Muscle layer of colon (tissue), 2 donors: Measurements from ENCODE around the gene R3HCC1L.
"Not testable (repeated sequence)": the region's sequence is repeated elsewhere in the genome, so short reads cannot be mapped to it uniquely, and the experiment has no call there.

Experiments
- H3K27ac ChIP-seq: one replicate; pipeline ENCODE4 v1.7.0; 2013; ENCODE audit warnings: low read depth, mild to moderate bottlenecking, low read length, moderate library complexity
- H3K27me3 ChIP-seq, 2 donors: one replicate each; pipeline ENCODE4 v1.7.0; 2013; ENCODE audit warnings: low read length in 2 of 2, mild to moderate bottlenecking in 2 of 2; ENCODE audit not compliant: insufficient read depth in 2 of 2, control insufficient read depth in 1 of 2
- H3K36me3 ChIP-seq: one replicate; pipeline ENCODE4 v1.7.0; 2013; ENCODE audit warnings: mild to moderate bottlenecking, low read length; ENCODE audit not compliant: insufficient read depth
- H3K4me1 ChIP-seq: one replicate; pipeline ENCODE4 v1.7.0; 2013; ENCODE audit warnings: mild to moderate bottlenecking, low read length; ENCODE audit not compliant: insufficient read depth
- H3K4me3 ChIP-seq, 2 donors: one replicate each; pipeline ENCODE4 v1.7.0; 2013; ENCODE audit warnings: low read length in 2 of 2, low read depth in 1 of 2, mild to moderate bottlenecking in 1 of 2, moderate library complexity in 1 of 2
- H3K9ac ChIP-seq: one replicate; pipeline ENCODE4 v1.7.0; 2013; ENCODE audit warnings: low read length
- H3K9me3 ChIP-seq: one replicate; pipeline ENCODE4 v1.7.0; 2013; ENCODE audit warnings: mild to moderate bottlenecking, low read length
- donor health status: abdominal sarcoma.
- donor health status: Adenocarcinoma of cecum.

Gene R3HCC1L

DNA sequence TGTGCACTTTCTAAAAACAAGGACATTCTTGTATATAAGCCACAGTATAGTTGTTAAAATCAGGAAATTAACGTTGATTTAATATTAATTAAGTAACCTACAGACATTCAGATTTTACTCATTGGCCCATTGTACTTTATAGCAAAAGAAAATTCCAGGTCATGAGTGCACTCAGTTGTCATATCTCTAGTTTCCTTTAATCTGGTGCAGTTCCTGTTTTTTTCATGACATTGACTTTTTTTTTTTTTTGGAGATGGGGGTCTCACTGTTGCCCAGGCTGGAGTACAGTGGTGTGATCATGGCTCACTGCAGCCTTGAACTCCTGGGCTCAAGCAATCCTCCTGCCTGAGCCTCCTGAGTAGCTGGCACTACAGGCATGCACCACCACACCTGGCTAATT, 24.1 kb downstream of the R3HCC1L start:
- Histone ChIP-seq H3K4me1 (no peaks in the 10 kb centered on the region), H3K9ac (no peak overlapping the region)

DNA sequence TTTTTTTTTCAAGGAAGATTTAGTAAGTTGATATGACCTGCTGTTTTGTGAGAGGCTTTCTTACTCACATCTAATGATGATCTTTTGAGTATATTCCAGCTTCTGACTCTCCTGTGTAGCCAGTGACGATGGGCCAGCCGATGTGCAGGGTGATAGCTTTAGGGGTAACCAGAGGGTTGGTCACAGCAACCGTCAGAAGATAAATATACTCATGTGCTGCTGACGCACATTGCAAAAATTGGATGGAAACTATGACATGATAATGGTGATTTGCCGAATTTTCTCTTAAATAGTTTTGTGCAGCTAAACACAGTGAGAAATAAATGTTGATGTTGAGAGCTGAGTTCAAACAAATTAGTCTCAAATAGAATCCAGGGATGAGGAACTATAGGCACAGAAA, 29.5 kb downstream of the R3HCC1L start:
- Histone ChIP-seq H3K9me3 (no peaks in the 10 kb centered on the region), H3K9ac (no peak overlapping the region), H3K36me3 (no peaks in the 10 kb centered on the region), H3K27ac (no peak overlapping the region), H3K4me1 (no peaks in the 10 kb centered on the region), H3K4me3 (no peak overlapping the region), H3K27me3 (no peaks in the 10 kb centered on the region)

More for the DNA sequence above, 24.1 kb downstream of the R3HCC1L start:
- Histone ChIP-seq H3K27ac (no peak overlapping the region), H3K36me3 (peaks cover 9% of the 10 kb centered on the region), H3K4me3 (no peak overlapping the region), H3K9me3 (no peaks in the 10 kb centered on the region), H3K27me3 (no peaks in the 10 kb centered on the region)

- no peaks in the 10 kb centered on the region for H3K27me3 ChIP-seq
- no peak overlapping the region for H3K27ac ChIP-seq
- no peak overlapping the region for H3K9ac ChIP-seq
- H3K9me3 ChIP-seq: no peaks in the 10 kb centered on the region
- no peaks in the 10 kb centered on the region for H3K36me3 ChIP-seq
- H3K4me3 ChIP-seq: no peak overlapping the region
- peaks cover 16% of the 10 kb centered on the region for H3K4me1 ChIP-seq
Measured at GRCh38 chr10:98167191-98167590, 32.7 kb downstream of the R3HCC1L start.

DNA sequence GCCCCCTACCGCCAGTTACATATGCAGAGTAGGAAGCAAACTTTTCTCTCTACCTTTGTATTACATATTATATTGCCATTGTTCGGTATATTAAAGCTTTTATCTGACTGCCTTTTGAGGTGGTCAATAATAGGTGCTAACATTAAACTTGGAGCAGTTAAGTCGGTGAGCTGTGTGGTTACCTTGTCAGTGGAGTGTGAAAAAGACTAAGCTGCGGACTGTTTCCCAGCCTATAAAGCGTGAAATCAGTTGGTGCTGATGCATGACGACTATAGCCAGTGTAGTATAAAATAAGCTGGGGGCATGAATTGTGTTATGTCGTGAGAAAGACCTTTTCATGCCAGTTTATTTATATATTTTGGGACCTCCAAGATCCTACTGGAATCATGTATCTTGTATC, 33.7 kb downstream of the R3HCC1L start:
- H3K9ac ChIP-seq: no peak overlapping the region
- H3K36me3 ChIP-seq: no peaks in the 10 kb centered on the region

DNA sequence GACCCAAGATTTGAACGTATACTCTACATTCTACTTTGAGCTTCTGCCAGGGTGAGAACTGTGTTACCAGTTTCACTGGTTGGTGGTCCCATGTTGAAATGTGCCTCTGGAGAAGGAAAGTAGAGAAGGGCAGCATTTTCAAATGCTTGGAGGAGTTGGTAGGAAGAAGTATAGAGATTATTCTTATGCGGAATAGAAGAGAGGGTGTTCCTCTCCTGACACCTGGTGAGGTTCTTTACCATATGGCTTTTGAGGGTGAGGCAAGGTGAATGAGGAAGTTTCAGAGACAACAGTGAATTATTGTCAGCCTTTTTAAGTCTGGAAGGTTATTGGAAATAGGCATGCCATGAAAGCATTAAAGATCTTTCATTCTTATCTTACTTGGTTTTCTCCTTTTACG, 34.3 kb downstream of the R3HCC1L start:
- H3K9me3 ChIP-seq: no peaks in the 10 kb centered on the region
- no peak overlapping the region for H3K27ac ChIP-seq
- peaks cover 21% of the 10 kb centered on the region for H3K4me1 ChIP-seq
- no peaks in the 10 kb centered on the region for H3K27me3 ChIP-seq
- no peak overlapping the region for H3K9ac ChIP-seq
- no peak overlapping the region for H3K4me3 ChIP-seq
- H3K36me3 ChIP-seq: no peaks in the 10 kb centered on the region

More for the DNA sequence above, 33.7 kb downstream of the R3HCC1L start:
- H3K9me3 ChIP-seq: no peaks in the 10 kb centered on the region
- no peak overlapping the region for H3K27ac ChIP-seq
- peaks cover 21% of the 10 kb centered on the region for H3K4me1 ChIP-seq
- H3K27me3 ChIP-seq: no peaks in the 10 kb centered on the region
- no peak overlapping the region for H3K4me3 ChIP-seq

DNA sequence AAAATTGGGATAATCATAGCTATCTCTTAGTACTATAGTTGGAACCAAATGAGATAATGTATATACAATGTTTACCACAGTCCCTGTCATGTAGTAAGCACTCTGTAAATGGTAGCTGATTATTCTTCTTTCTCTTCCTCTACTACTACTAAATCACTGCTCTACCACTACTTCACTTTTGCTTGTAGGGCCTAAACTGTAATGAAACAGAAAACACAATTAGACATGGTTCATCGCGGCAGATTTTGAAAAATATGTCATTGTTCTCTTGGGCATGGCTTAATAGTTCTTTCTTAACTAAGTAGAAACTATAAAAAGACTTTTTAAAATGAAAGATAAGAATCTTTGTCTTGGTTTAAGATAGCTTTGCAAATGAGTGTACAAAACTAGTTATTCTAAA, 34.9 kb downstream of the R3HCC1L start:
- Histone ChIP-seq H3K27ac (no peak overlapping the region), H3K27me3 (no peaks in the 10 kb centered on the region), H3K9me3 (no peaks in the 10 kb centered on the region), H3K9ac (no peak overlapping the region), H3K4me3 (no peak overlapping the region), H3K4me1 (peaks cover 21% of the 10 kb centered on the region), H3K36me3 (no peaks in the 10 kb centered on the region)

DNA sequence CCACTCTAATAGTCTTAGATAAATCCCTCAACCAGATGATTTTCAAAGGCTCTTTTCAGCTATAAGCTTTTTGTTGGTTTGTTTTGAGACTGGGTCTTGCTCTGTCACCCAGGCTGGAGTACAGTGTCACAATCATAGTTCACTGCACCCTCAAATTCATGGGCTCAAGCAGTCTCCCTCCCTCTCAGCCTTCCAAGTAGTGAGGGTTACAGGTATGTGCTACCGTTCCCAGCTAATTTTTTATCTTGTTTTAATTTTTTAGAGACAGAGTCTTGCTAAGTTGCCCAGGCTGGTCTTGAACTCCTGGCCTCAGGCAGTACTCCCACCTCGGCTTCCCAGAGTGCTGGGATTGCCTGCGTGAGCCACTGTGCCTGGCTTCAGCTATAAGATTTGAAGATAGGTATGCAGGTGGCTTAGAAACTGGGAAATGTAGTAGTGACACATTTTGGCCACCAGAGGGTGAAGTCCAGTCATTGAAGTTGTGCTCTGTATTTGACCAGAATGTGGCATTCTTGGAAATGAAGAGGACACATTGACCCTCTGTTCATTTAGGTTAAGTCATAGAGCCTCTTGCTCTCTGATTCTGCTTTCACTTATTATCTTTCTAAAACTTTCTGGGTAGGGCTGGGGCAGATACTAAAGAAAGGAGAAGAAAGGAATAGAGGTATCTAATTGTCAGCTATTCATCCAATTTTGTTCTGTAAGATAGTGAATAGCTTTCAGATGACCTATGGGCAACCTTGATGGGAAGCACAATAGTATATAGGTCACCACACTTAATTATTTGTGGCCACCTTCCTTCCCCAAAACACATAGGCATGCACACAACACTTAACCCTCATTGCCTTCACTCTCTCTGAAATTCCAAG, 36.0 kb downstream of the R3HCC1L start:
- H3K9ac ChIP-seq: no peak overlapping the region
- no peaks in the 10 kb centered on the region for H3K36me3 ChIP-seq
- H3K4me1 ChIP-seq: peaks cover 21% of the 10 kb centered on the region
- H3K27ac ChIP-seq: no peak overlapping the region
- H3K4me3 ChIP-seq: no peak overlapping the region
- H3K27me3 ChIP-seq: no peaks in the 10 kb centered on the region
- no peaks in the 10 kb centered on the region for H3K9me3 ChIP-seq

DNA sequence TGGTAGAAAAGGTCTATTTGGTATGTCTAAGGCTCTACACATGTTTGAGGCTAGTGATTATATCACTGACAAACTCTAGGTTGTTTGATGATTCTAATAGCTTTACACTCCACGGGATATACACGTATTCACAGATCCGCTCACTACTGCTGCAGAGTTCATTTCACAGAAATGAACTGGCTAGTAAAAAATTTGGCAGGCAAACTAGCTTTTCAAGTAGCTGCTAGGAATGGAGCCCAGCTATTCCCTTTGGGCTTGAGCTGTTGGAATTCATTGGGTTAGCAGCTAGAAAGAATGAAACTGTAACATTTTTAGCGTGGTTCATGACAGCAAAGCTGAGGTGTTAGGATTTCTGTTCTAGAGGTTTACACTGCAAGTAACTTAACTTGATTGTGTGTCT, 37.6 kb downstream of the R3HCC1L start:
- Histone ChIP-seq H3K36me3 (no peaks in the 10 kb centered on the region), H3K4me1 (peaks cover 21% of the 10 kb centered on the region), H3K27ac (peak overlapping the region; percentile 13), H3K4me3 (no peak overlapping the region), H3K9ac (no peak overlapping the region), H3K27me3 (no peaks in the 10 kb centered on the region), H3K9me3 (no peaks in the 10 kb centered on the region)

GRCh38 chr10:98172495-98172894, 38.0 kb downstream of the R3HCC1L start:
- H3K27me3 ChIP-seq: no peaks in the 10 kb centered on the region
- H3K27ac ChIP-seq: no peak overlapping the region
- no peak overlapping the region for H3K9ac ChIP-seq
- H3K4me1 ChIP-seq: peaks cover 21% of the 10 kb centered on the region
- H3K36me3 ChIP-seq: no peaks in the 10 kb centered on the region
- no peak overlapping the region for H3K4me3 ChIP-seq
- no peaks in the 10 kb centered on the region for H3K9me3 ChIP-seq

DNA sequence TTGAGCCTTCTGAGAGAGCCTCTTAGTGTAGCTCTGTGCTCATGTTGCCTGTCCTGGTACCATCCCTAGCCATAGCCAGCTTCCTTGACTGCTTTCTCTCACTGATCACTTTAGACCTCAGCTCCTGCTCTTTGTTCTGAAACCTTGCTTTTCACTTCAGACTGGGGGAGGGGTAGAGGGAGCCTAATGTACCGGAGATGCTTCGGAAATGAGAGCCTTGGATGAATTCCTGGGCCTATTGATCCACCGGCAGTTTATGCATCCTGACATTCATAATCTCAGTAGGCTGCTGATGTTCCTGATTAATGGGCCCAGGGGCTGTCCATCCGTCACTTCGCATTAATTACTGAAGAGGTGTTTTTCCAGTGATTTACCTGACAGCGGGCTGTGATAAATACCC, 38.8 kb downstream of the R3HCC1L start:
- H3K36me3 ChIP-seq: no peaks in the 10 kb centered on the region
- no peak overlapping the region for H3K9ac ChIP-seq
- H3K27me3 ChIP-seq: no peaks in the 10 kb centered on the region
- no peaks in the 10 kb centered on the region for H3K9me3 ChIP-seq
- no peak overlapping the region for H3K4me3 ChIP-seq
- H3K27ac ChIP-seq: no peak overlapping the region
- peaks cover 21% of the 10 kb centered on the region for H3K4me1 ChIP-seq

DNA sequence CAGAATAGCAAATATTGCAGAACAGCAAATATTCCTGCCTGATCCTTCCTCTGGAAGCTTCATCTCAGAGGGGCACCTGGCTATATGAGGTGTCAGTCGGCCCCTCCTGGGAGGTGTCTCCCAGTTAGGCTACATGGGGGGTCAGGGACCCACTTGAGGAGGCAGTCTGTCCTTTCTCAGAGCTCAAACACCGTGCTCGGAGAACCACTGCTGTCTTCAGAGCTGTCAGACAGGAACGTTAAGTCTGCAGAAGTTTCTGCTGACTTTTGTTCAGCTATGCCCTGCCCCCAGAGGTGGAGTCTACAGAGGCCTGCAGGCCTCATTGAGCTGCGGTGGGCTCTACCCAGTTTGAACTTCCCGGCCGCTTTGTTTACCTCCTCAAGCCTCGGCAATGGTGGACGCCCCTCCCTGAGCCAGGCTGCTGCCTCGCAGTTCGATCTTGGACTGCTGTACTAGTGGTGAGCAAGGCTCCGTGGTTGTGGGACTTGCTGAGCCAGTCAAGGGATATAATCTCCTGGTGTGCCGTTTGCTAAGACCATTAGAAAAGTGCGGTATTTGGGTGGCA, 48.0 kb downstream of the R3HCC1L start:
- not testable (repeated sequence) for H3K9me3 ChIP-seq, H3K4me3 ChIP-seq, H3K4me1 ChIP-seq, H3K27me3 ChIP-seq, H3K9ac ChIP-seq, H3K27ac ChIP-seq, H3K36me3 ChIP-seq

GRCh38 chr10:98186681-98187080, 52.2 kb downstream of the R3HCC1L start:
- H3K9me3 ChIP-seq: no peaks in the 10 kb centered on the region
- peaks cover 16% of the 10 kb centered on the region for H3K36me3 ChIP-seq
- no peak overlapping the region for H3K4me3 ChIP-seq

More at GRCh38 chr10:98186681-98187080, 52.2 kb downstream of the R3HCC1L start:
- H3K4me1 ChIP-seq: no peaks in the 10 kb centered on the region
- no peak overlapping the region for H3K9ac ChIP-seq
- H3K27ac ChIP-seq: no peak overlapping the region
- H3K27me3 ChIP-seq: no peaks in the 10 kb centered on the region
